ENCODE data around the gene B3GNT4. TPM values are rescaled to one million over a fixed set of nuclear protein-coding genes. Genes with fewer than 3 reads are reported as not detected.

Gene B3GNT4
- total RNA-seq, 1 donor from 2014 or later = 0.58 TPM

DNA sequence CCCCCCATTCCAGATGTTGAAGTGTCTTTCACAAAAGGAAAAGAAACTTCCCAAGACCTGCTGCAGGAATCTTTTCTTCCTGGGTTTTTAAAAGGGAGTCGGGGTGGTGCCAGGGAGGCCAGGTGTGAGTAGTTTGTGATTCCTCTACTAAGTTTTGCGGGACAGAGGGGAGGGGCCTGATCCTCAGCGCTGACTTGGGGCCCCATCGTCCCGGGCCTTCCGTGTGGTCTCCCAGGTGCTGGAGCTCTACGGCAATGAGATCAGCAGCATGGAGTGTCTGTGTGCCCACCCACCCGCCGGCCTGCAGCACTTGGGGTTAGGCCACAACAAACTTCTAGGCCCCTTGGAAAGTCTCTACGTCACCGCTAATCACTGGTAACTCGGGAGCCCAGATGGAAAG lies 16.0 kb upstream of the B3GNT4 start:
- DNase-seq (ENCODE audit: low read depth) = no peak
- H3K4me3 ChIP-seq (ENCODE audit: low read depth, low read length) = no peak overlapping the region
- TF ChIP-seq, protein P1, sequence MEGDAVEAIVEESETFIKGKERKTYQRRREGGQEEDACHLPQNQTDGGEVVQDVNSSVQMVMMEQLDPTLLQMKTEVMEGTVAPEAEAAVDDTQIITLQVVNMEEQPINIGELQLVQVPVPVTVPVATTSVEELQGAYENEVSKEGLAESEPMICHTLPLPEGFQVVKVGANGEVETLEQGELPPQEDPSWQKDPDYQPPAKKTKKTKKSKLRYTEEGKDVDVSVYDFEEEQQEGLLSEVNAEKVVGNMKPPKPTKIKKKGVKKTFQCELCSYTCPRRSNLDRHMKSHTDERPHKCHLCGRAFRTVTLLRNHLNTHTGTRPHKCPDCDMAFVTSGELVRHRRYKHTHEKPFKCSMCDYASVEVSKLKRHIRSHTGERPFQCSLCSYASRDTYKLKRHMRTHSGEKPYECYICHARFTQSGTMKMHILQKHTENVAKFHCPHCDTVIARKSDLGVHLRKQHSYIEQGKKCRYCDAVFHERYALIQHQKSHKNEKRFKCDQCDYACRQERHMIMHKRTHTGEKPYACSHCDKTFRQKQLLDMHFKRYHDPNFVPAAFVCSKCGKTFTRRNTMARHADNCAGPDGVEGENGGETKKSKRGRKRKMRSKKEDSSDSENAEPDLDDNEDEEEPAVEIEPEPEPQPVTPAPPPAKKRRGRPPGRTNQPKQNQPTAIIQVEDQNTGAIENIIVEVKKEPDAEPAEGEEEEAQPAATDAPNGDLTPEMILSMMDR (conservative IDR thresholded peaks at IDR 0.05; ENCODE audit: low read depth, low read length) = no peak

DNA sequence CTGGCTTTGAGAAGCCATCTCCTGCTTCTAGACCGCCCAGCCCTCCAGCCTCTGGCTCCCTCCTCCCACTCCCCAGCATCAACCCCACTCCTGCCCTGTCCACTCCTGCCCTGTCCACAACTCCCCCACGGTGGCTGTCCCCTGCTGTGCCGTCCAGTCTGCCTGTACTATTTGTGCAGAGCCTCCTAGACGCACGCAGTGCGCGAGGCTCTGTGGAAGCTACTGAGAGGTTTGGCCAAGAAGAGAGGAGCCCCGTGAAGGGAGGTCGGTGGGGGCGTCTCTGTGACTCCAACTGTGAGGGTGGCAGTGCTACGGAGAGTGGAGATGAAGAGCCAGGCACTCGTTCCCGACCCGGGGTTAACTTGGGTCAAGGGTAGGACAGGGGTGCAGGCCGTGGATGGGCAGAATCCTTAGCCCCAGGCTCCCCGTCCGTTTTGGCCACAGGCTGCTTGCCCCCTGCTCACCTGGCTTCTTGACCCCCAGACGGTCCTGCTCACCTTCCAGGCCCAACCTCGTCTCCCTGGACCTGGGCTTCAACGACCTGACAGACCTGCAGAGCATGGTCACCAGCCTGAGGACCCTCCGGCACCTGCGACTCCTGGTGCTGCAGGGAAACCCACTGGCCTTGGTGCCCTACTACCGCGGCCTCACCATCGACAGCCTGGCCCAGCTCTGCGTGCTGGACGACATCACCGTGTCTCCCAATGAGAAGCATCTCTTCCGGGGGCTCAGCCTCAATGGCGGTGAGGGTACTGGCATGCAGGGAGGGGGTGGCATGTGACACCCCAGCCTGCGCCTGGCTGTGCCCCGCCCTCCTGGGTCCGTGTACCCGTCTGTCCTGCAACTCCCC lies 13.7 kb upstream of the B3GNT4 start:
- TF ChIP-seq, protein P1 (conservative IDR thresholded peaks at IDR 0.05; ENCODE audit: low read depth, low read length) = no peak
- no peak overlapping the region for H3K4me3 ChIP-seq (ENCODE audit: low read depth, low read length)
- DNase-seq (ENCODE audit: low read depth) = no peak

DNA sequence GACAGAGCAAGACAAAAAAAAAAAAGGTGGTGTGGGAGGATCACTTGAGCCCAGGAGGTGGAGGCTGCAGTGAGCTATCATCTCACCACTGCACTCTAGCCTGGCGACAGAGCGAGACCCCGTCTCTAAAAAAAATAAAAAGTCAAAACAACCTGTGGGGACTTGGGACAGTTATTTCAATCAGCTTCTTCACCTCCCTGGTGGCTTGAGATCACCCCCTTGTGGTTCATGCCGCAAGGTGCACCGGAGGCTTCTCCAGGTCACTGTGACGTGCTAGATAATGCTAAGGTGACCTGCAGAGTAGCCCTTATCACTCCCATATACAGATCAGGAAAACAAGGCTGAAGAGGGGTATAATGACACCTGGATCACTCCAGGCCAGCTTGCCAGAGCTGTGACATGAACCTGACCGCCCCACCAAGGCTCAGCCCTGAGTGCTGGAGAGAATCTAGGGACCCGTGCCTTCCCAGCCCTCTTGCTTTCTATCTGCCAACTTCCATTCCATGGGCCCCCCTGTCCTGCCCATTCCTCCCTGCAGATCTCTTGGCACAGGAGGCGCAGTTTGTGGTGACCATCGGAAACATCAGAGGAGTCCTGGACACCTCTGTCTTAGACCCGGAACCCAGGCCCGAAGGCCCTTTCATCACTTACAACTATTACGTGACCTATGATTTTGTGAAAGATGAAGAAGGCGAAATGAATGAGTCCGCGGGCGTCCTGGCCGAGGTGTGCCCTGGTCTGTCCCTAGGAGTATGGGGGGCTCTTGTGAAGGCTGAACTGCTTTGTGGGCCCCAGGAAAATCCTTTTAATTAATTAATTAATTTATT lies 12.5 kb upstream of the B3GNT4 start:
- TF ChIP-seq, protein P1 (conservative IDR thresholded peaks at IDR 0.05; ENCODE audit: low read depth, low read length) = peak; percentile 95
- DNase-seq (ENCODE audit: low read depth) = no peak
- no peak overlapping the region for H3K4me3 ChIP-seq (ENCODE audit: low read depth, low read length)

DNA sequence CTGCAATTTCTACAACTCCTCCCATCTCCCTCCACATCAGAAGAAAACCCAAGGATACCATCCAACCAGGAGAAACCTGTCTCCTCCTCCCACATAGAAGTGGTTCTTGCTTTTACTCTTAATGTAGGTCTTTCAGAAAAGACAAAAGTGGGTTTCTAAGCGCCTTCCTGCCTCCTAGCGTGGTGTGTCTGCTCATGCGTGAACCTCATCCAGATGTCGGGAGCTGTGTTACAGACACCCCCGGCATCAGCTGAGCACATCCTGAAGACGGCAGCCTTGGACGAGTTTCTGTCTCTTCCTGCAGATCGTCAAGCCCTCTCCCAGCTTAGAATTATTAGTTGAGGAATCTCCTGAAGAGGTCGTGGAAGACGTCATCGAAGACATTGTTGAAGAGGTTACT lies 11.1 kb upstream of the B3GNT4 start:
- no peak overlapping the region for H3K4me3 ChIP-seq (ENCODE audit: low read depth, low read length)
- no peak for DNase-seq (ENCODE audit: low read depth)
- TF ChIP-seq, protein P1 (conservative IDR thresholded peaks at IDR 0.05; ENCODE audit: low read depth, low read length) = no peak

DNA sequence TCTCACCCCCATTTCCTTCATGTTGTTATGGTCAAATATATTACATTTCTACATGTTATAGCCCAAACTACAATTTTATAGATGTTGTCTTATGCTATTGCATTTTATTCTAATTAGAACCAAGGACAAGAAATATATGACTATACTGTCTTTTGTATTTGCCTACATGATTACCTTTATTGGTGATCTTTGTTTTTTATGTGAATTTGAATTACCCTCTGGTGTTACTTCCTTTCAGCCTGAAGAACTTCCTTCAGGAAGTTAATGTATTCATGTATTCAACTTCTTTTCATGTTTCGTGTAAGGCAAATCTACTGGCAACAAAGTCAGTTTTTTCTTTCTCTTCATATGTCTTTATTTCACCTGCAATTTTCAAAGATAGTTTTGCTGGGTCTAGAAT lies 8.7 kb upstream of the B3GNT4 start:
- no peak overlapping the region for H3K4me3 ChIP-seq (ENCODE audit: low read depth, low read length)
- DNase-seq (ENCODE audit: low read depth) = no peak
- TF ChIP-seq, protein P1 (conservative IDR thresholded peaks at IDR 0.05; ENCODE audit: low read depth, low read length) = no peak

DNA sequence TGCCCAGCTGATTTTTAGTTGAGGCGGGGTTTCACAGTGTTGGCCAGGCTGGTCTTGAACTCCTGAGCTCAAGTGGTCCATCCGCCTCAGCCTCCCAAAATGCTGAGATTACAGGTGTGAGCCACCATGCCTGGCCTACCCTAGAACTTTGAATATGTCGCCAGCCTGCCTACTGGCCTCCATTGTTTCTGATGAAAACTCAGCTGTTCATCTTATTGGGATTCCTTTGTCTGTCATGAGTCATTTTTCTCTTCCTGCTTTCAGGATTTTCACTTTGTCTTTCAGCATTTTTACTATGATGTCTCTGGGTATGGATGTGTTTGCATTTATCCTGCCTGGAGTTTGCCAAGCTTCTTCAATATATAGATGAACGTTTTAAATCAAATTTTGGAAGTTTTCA lies 8.1 kb upstream of the B3GNT4 start:
- no peak overlapping the region for H3K4me3 ChIP-seq (ENCODE audit: low read depth, low read length)
- TF ChIP-seq, protein P1 (conservative IDR thresholded peaks at IDR 0.05; ENCODE audit: low read depth, low read length) = no peak
- DNase-seq (ENCODE audit: low read depth) = no peak

Data from epithelial cell of proximal tubule (primary cell).